GM12878 (cell line): ENCODE measurements around the gene MTO1. TPM values are rescaled to one million over a fixed set of nuclear protein-coding genes. Genes with fewer than 3 reads are reported as not detected.

Source experiments
- ATAC-seq: fragments of 200-7000 bp; cut with Tn5 transposase; 3 replicates; pipeline ENCODE4 v1.9.1; 2020; ENCODE audit warnings: mild to moderate bottlenecking, moderate library complexity
- BruUV-seq: library from RNA; stranded (reverse); fragments of 400-500 nt; replicated peaks from 2 replicates; lab custom pipeline; 2021; lab: Mats Ljungman, UMichigan
- CTCF ChIA-PET: fragments of 300-600 bp; sonication (Branson Sonifier 250); formaldehyde crosslinking; extraction: SDS; loops from one replicate; lab custom pipeline; 2021; ENCODE audit warnings: inconsistent platforms; lab: Yijun Ruan, JAX
- POLR2A ChIA-PET: fragments of 350-600 bp; formaldehyde crosslinking; extraction: SDS; loops from one replicate; lab custom pipeline; 2021; ENCODE audit warnings: inconsistent platforms; lab: Charles Lee
- RAD21 ChIA-PET: fragments of 300-600 bp; sonication (Branson Sonifier 250); formaldehyde crosslinking; loops from one replicate; lab custom pipeline; 2023; ENCODE audit warnings: antibody characterized with exemption; ENCODE audit not compliant: unreplicated experiment; lab: Charles Lee
- SMC1A ChIA-PET: fragments of 300-600 bp; sonication (Branson Sonifier 250); formaldehyde crosslinking; loops from one replicate; lab custom pipeline; 2023; ENCODE audit not compliant: unreplicated experiment, uncharacterized antibody; lab: Charles Lee
- DNase-seq: peaks from one replicate; pipeline ENCODE4 v3.0.0-alpha.2; 2011; ENCODE audit warnings: low read depth, low spot score
- FAIRE-seq: peaks from 3 replicates; lab custom pipeline; 2011; peaks lifted over from hg19 to GRCh38; lab: Jason Lieb, UNC
- H2AFZ ChIP-seq: 2 replicates; pipeline ENCODE4 v1.6.0; 2011; ENCODE audit warnings: low read depth, low read length, control low read depth; ENCODE audit not compliant: control insufficient read depth
- H3K27ac ChIP-seq: 2 replicates; pipeline ENCODE4 v1.5.1; 2011; ENCODE audit warnings: control low read depth; ENCODE audit not compliant: control insufficient read depth, insufficient read depth
- H3K27me3 ChIP-seq, 2 experiments: replicated peaks in 1 of 2; 2 replicates each; pipeline versions ENCODE4 v1.6.0 to v1.6.1; 2011; ENCODE audit warnings: low read length in 1 of 2; ENCODE audit not compliant: control insufficient read depth in 2 of 2, insufficient read depth in 2 of 2
- H3K36me3 ChIP-seq, 2 experiments: 2 replicates each; pipeline ENCODE4 v1.5.1; 2011; ENCODE audit warnings: low read length in 1 of 2; ENCODE audit not compliant: control insufficient read depth in 2 of 2, insufficient read depth in 2 of 2
- H3K4me1 ChIP-seq: 2 replicates; pipeline ENCODE4 v1.6.1; 2011; ENCODE audit warnings: mild to moderate bottlenecking, low read length, moderate library complexity, mixed read lengths; ENCODE audit not compliant: control insufficient read depth, insufficient read depth
- H3K4me2 ChIP-seq: 2 replicates; pipeline ENCODE4 v1.6.0; 2011; ENCODE audit warnings: control low read depth; ENCODE audit not compliant: control insufficient read depth, insufficient read depth
- H3K4me3 ChIP-seq: fragments of 200-600 bp; sonication (generic); 2 replicates; pipeline ENCODE4 v1.5.1; 2016
- H3K79me2 ChIP-seq: 2 replicates; pipeline ENCODE4 v1.6.0; 2011; ENCODE audit warnings: low read length; ENCODE audit not compliant: control insufficient read depth, insufficient read depth
- H3K9ac ChIP-seq: 2 replicates; pipeline ENCODE4 v1.8.0; 2011; ENCODE audit warnings: low read length, control low read depth, mixed read lengths; ENCODE audit not compliant: control insufficient read depth, insufficient read depth
- H3K9me3 ChIP-seq: replicated peaks from 3 replicates; pipeline ENCODE4 v1.5.1; 2011; ENCODE audit warnings: mild to moderate bottlenecking, low read length; ENCODE audit not compliant: control insufficient read depth, insufficient read depth
- H4K20me1 ChIP-seq: 2 replicates; pipeline ENCODE4 v1.6.0; 2011; ENCODE audit not compliant: control insufficient read depth, insufficient read depth
- BCL11A ChIP-seq: IDR thresholded peaks from 2 replicates; pipeline ENCODE4 v1.6.1; 2011; ENCODE audit warnings: low read depth, low read length
- CEBPB ChIP-seq, 2 experiments: fragments of 150-350 bp in 1 of 2; IDR thresholded peaks; 2 replicates each; pipeline ENCODE4 v1.6.1; 2012 to 2014; ENCODE audit warnings: low read depth in 2 of 2, low read length in 2 of 2, borderline replicate concordance in 1 of 2, inconsistent platforms in 1 of 2
- RELA ChIP-seq: fragments of 450-650 bp; IDR thresholded peaks from 2 replicates; pipeline ENCODE4 v1.8.0; 2014; ENCODE audit warnings: borderline replicate concordance; ENCODE audit not compliant: partially characterized antibody
- SUZ12 ChIP-seq: fragments of 200-600 bp; sonication (generic); IDR thresholded peaks from one replicate; pipeline ENCODE4 v1.6.1; 2018; ENCODE audit warnings: antibody characterized with exemption, mild to moderate bottlenecking; ENCODE audit not compliant: unreplicated experiment
- TAF1 ChIP-seq: IDR thresholded peaks from 2 replicates; pipeline ENCODE4 v1.6.1; 2011; ENCODE audit warnings: mild to moderate bottlenecking, low read depth, low read length, borderline replicate concordance
- TARDBP ChIP-seq: IDR thresholded peaks from 2 replicates; pipeline ENCODE4 v1.6.1; 2016; ENCODE audit warnings: borderline replicate concordance
- TBL1XR1 ChIP-seq: IDR thresholded peaks from 2 replicates; pipeline ENCODE4 v1.6.1; 2012; ENCODE audit warnings: low read depth, low read length, improper control_type of control experiment
- ZZZ3 ChIP-seq: IDR thresholded peaks from 2 replicates; pipeline ENCODE4 v1.6.1; 2011; ENCODE audit warnings: low read depth; ENCODE audit not compliant: control insufficient read depth, insufficient read length
- WGBS: methylation state at CpG from one replicate; pipeline ENCODE4 v1.1.6; 2016; ENCODE audit warnings: low lambda C conversion rate; ENCODE audit not compliant: insufficient replicate concordance, insufficient coverage; ENCODE audit errors: missing lambda C conversion rate; 5-methylcytosine and 5-hydroxymethylcytosine counted together
- in situ Hi-C: fragments of 300-500 bp; cut with MboI; formaldehyde crosslinking; loops from 9 replicates; pipeline ENCODE4 v1.14.3; 2018; ENCODE audit warnings: mixed read lengths
- intact Hi-C: fragments of 100-400 bp; cut with micrococcal nuclease; formaldehyde crosslinking; loops from one replicate; pipeline ENCODE4 v1.14.2; 2022; ENCODE audit not compliant: unreplicated experiment
- polyA plus RNA-seq, 11 experiments: library from polyadenylated mRNA; depleted of rRNA in 4 of 11; unstranded in 6 of 11; stranded (reverse) in 5 of 11; fragments of >200 nt; fragmentation: Nextera tagmentation in 4 of 11; fragmentation: Illumina TruSeq in 1 of 11; extraction: Ambion mirVana in 4 of 11; extraction: Trizol in 1 of 11; gene quantifications; 1 replicate in 1 of 11; 2 replicates in 10 of 11; pipeline versions ENCODE4 v1.2.1 to v1.2.3, GENCODE V29; 2011 to 2016; ENCODE audit warnings: inconsistent platforms in 2 of 11, missing spikeins in 2 of 11, low read depth in 1 of 11
- total RNA-seq, 4 experiments: library from RNA; depleted of rRNA in 3 of 4; stranded (reverse); fragments of >200 nt in 3 of 4; fragmentation: Illumina TruSeq in 1 of 4; extraction: Trizol in 1 of 4; gene quantifications; 2 replicates each; pipeline versions ENCODE4 v1.2.1 to v1.2.3, GENCODE V29; 2013 to 2021
- TF ChIP-seq, protein P1 (sequence below): IDR thresholded peaks from 2 replicates; pipeline ENCODE4 v1.6.1; 2011; ENCODE audit warnings: mild to moderate bottlenecking, low read depth, low read length, moderate library complexity; ENCODE audit not compliant: insufficient replicate concordance
- TF ChIP-seq, protein P2 (sequence below): fragments of 450-650 bp; IDR thresholded peaks from 2 replicates; pipeline ENCODE4 v1.6.1; 2018; ENCODE audit warnings: mild to moderate bottlenecking, low read depth, moderate library complexity; ENCODE audit not compliant: partially characterized antibody

Gene MTO1
- total and polyA plus RNA-seq, 10 of the 15 experiments (the other 5 are each of a cell fraction or from before 2014, with no cell fraction given) = 24.8 to 53.6 (median 33.1) TPM

- no peak for DNase-seq
- H2AFZ ChIP-seq = no peak overlapping the region
- ChIA-PET CTCF (interaction anchor here (1.5 kb wide), 1 partner anchor 76 kb away, joined by 3 read pairs; no protein-coding TSS in a partner anchor), RAD21 (interaction anchor here (0.8 to 1.6 kb wide), 4 partner anchors 9 to 94 kb away, joined by 3 to 5 read pairs (median 3); no protein-coding TSS in a partner anchor), SMC1A (interaction anchor here (0.7 to 5.2 kb wide), 5 partner anchors 10 to 101 kb away, joined by 3 to 50 read pairs (median 5); no protein-coding TSS in a partner anchor), POLR2A (interaction anchor here (2.2 kb wide), 1 partner anchor 12 kb away, joined by 21 read pairs; the partner anchor contains the start of gene EEF1A1)
- no peaks in the 10 kb centered on the region for H3K27me3 ChIP-seq
- H3K9ac ChIP-seq = no peak overlapping the region
- ATAC-seq = no peak
- no peaks in the 10 kb centered on the region for H3K79me2 ChIP-seq
- H3K4me3 ChIP-seq = no peak overlapping the region
- intact Hi-C loops (no loop called here), in situ Hi-C loops (loop anchor here (25.0 kb wide), 1 partner anchor 102 kb away; no protein-coding TSS in a partner anchor)
- no peak overlapping the region for H3K27ac ChIP-seq
- H3K36me3 ChIP-seq = peaks cover 0 to 3% of the 10 kb centered on the region in 2 experiments; a peak in 1 of 4 replicates
- peaks cover 5% of the 10 kb centered on the region for H3K4me1 ChIP-seq
- H3K4me2 ChIP-seq = no peak overlapping the region
- TF ChIP-seq ZZZ3 (no peak), SUZ12 (no peak)
- H4K20me1 ChIP-seq = no peaks in the 10 kb centered on the region; the same call in 1 of the 2 replicates
- BruUV-seq = no TSS peak
- no peak for FAIRE-seq
- no peaks in the 10 kb centered on the region; the same call in 2 of the 3 replicates for H3K9me3 ChIP-seq
- WGBS = 100% methylated on average over 1 of the region's 1 CpG
Observed at GRCh38 chr6:73509851-73510250, 48.3 kb downstream of the MTO1 start.

DNA sequence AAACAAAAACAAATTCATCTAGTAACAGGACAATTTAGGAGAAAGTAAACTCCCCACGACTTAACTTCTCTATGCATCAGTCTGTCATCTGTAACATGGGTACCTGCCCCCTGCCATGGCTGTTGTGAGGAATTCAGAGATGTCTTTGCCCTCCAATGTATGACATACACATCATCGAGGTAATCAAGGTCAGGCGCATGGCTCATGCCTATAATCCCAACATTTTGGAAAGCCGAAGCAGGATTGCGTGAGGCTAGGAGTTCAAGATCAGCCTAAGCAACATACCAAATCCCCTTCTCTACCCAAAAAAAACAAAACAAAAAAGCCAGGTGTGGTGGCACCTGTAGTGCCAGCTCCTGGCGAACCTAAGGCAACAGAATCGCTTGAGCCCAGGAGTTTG is 50.3 kb downstream of the MTO1 start:
- peaks cover 15% of the 10 kb centered on the region for H3K4me1 ChIP-seq
- no peaks in the 10 kb centered on the region; the same call in 1 of the 2 replicates for H4K20me1 ChIP-seq
- no peak for DNase-seq
- ATAC-seq = no peak
- no peak overlapping the region; the same call in 1 of the 2 replicates for H3K27ac ChIP-seq
- RAD21 ChIA-PET = interaction anchor here (1.7 to 2.0 kb wide), 2 partner anchors 60 to 61 kb away, joined by 6 to 10 read pairs; partner anchors contain the start of gene CGAS
- POLR2A ChIA-PET = interaction anchor here (0.7 to 1.3 kb wide), 2 partner anchors 50 to 61 kb away, joined by 3 to 5 read pairs; no protein-coding TSS in a partner anchor
- H3K79me2 ChIP-seq = peaks cover 9% of the 10 kb centered on the region
- no peak overlapping the region for H2AFZ ChIP-seq
- peak overlapping the region; percentile 50; the same call in 1 of the 2 replicates for H3K4me2 ChIP-seq
- peaks cover 2 to 16% of the 10 kb centered on the region in 2 experiments; a peak in 3 of 4 replicates for H3K36me3 ChIP-seq
- no peak overlapping the region for H3K4me3 ChIP-seq
- H3K9ac ChIP-seq = no peak overlapping the region
- intact Hi-C loops = no loop called here
- H3K27me3 ChIP-seq = no peaks in the 10 kb centered on the region
- CTCF ChIA-PET = interaction anchor here (1.5 to 5.6 kb wide), 2 partner anchors 8 to 98 kb away, joined by 3 to 127 read pairs; no protein-coding TSS in a partner anchor
- no peaks in the 10 kb centered on the region for H3K9me3 ChIP-seq
- no peak for FAIRE-seq
- WGBS = 84% methylated on average over 7 of the region's 7 CpGs
- SMC1A ChIA-PET = interaction anchor here (1.6 to 5.2 kb wide), 2 partner anchors 26 to 99 kb away, joined by 5 to 50 read pairs; no protein-coding TSS in a partner anchor
- in situ Hi-C loops = loop anchor here (25.0 kb wide), 1 partner anchor 101 kb away; no protein-coding TSS in a partner anchor
- no TSS peak for BruUV-seq
- TF ChIP-seq, protein P1, sequence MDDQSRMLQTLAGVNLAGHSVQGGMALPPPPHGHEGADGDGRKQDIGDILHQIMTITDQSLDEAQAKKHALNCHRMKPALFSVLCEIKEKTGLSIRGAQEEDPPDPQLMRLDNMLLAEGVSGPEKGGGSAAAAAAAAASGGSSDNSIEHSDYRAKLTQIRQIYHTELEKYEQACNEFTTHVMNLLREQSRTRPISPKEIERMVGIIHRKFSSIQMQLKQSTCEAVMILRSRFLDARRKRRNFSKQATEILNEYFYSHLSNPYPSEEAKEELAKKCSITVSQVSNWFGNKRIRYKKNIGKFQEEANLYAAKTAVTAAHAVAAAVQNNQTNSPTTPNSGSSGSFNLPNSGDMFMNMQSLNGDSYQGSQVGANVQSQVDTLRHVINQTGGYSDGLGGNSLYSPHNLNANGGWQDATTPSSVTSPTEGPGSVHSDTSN = no peak
- TF ChIP-seq TBL1XR1 (no peak), BCL11A (no peak), TARDBP (no peak), RELA (no peak), CEBPB (IDR thresholded peaks at IDR 0.05; ENCODE audit: borderline replicate concordance in 1 of 2, low read depth in 2 of 2, low read length in 2 of 2) (no peak), TAF1 (no peak)
- TF ChIP-seq, protein P2, sequence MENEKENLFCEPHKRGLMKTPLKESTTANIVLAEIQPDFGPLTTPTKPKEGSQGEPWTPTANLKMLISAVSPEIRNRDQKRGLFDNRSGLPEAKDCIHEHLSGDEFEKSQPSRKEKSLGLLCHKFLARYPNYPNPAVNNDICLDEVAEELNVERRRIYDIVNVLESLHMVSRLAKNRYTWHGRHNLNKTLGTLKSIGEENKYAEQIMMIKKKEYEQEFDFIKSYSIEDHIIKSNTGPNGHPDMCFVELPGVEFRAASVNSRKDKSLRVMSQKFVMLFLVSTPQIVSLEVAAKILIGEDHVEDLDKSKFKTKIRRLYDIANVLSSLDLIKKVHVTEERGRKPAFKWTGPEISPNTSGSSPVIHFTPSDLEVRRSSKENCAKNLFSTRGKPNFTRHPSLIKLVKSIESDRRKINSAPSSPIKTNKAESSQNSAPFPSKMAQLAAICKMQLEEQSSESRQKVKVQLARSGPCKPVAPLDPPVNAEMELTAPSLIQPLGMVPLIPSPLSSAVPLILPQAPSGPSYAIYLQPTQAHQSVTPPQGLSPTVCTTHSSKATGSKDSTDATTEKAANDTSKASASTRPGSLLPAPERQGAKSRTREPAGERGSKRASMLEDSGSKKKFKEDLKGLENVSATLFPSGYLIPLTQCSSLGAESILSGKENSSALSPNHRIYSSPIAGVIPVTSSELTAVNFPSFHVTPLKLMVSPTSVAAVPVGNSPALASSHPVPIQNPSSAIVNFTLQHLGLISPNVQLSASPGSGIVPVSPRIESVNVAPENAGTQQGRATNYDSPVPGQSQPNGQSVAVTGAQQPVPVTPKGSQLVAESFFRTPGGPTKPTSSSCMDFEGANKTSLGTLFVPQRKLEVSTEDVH = no peak
